GM18858 (cell line): ENCODE measurements around the gene TGFB1I1.

Experiments used
- ATAC-seq: cut with Tn5 transposase; IDR thresholded peaks from one replicate; pipeline ENCODE4 v1.9.1; 2021; ENCODE audit not compliant: unreplicated experiment

Gene TGFB1I1

DNA sequence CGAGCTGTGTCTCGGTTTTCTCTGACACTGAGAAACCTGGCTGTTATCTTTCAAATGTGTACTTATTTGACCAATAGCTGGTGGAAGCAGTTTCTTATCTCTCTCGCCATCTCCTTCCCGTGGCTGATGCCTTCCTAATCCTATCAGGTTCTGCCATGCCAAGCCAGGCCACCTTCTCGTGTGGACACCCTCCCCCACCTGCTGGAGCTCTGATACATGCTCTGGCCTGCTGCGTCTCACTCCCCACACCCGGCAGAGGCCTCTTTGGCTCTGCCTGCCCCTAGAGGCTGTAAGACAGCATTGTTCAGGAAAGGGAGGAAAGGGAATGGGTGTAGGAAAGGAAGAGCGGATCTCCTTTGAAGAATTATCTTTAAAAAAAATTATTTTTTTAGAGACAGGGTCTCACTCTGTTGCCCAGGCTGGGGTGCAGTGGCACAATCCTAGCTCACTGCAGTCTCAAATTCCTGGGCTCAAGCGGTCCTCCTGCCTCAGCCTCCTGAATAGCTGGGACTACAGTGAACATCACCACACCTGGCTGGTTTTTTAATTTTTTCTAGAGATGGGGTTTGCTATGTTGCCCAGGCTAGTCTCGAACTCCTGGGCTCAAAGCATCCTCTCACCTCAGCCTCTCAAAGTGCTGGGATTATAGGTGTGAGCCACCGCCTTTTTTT is 20.1 kb upstream of the TGFB1I1 start:
- ATAC-seq, result no peak

DNA sequence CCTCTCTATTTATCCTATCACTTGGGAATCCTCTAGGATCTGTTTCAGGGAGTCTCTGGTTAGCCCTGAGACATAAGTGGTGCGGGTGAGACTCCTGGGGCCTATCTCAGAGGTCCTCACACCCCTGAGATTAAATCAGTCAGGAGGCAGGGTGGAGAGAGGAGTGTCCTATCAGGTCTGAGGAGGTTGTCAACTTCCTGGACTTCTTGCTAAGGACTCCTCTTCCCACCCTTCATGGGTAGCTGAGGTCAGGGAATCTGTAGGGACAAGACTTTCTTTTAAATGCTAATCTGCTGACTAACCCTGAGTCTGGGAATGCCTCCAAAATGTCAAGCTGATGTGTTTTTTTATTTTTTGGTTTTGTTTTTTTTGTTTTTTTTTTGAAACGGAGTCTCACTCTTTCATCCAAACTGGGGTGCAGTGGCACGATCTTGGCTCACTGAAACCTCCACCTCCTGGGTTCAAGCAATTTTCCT is 19.3 kb upstream of the TGFB1I1 start:
- ATAC-seq, result no peak

DNA sequence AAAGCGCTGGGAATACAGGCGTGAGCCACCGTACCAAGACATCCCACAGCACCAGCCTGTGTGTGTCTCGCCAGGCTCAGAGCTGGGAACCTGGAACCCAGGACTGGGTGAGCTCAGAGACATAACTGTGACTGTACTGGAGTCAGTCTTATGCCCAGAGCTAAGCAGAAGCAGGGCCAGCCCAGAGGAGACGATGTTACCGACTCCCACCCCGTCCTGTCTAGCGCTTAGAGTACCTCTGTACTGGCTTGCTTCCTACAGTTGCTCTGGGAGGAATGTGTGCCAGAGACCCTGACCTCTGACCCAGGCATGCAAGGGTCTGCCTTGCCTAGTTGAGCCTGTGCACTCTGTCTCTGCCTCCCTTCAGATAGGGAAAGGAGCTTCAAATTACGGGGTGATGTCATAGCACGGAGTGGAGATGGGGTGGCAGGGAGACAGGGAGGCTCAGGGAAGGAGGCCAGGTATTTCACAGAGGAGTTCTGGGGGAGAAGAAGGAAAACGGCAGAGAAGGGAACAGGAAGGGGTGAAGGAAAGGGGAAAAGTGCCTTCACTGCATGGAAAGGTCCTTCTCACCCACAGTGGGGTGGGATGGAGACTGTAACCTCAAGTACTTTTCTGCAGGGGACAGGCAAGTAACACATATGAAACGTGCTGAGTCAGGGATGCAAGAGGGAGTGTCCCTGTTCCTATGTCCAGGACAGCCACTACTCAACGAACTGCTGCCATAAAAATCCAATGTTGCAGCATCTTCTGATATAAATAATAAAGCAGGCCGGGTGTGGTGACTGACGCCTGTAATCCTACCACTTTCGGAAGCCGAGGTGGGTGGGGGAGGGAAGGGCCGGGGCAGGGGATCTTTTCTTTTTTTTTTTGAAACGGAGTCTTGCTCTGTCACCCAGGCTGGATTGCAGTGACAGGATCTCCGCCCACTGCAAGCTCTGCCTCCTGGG is 18.4 kb upstream of the TGFB1I1 start:
- ATAC-seq, result no peak

DNA sequence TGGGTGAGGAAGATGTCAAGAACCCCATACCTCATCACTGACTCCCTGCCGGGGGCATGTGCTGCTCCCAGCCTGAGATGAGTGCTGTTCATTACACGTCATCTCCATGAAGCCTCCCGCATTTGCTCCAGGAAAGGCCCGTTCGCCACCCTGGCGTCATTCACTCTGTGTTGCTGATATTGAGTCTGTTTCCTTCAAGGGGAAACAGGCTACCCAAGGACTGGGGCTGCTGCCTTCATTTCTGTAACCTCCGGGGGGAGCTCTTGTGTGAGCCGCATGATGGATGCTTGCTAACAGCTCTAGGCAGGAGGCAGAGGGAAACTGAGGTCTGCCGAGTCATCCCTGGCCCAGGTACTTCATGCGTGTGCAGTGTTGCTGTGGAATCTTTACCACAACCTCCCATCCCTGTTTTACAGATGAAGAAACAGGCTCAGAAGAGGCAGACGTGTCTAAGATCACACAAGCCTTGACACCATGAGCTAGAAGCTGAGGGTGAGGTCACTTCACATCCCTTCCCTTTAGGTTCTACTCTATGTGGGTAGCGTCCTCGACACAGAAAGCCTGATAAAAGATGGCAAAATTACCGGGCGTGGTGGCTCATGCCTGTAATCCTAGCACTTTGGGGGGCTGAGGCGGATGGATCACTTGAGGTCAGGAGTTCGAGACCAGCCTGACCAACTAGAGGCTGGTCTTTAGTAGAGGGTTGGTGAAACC is 16.2 kb upstream of the TGFB1I1 start:
- ATAC-seq, result no peak

DNA sequence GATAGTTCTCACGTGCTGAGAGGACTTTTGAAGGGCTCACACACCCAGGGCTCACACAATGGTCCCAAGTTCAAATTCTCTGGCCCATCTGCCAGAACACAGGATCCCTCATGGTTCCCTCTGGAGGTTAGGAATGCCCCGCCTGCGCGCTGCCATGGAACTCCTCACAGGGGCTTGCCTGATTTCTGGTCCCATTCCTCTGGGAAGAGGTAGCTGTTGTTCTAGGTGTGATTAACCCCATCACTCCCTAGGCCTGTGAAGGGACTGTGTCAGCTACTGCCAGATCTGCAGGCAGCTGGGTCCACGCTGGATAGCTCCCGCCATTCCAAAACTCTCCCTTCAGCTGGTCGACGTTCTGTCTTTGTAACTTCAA is 15.0 kb upstream of the TGFB1I1 start:
- ATAC-seq, result no peak

DNA sequence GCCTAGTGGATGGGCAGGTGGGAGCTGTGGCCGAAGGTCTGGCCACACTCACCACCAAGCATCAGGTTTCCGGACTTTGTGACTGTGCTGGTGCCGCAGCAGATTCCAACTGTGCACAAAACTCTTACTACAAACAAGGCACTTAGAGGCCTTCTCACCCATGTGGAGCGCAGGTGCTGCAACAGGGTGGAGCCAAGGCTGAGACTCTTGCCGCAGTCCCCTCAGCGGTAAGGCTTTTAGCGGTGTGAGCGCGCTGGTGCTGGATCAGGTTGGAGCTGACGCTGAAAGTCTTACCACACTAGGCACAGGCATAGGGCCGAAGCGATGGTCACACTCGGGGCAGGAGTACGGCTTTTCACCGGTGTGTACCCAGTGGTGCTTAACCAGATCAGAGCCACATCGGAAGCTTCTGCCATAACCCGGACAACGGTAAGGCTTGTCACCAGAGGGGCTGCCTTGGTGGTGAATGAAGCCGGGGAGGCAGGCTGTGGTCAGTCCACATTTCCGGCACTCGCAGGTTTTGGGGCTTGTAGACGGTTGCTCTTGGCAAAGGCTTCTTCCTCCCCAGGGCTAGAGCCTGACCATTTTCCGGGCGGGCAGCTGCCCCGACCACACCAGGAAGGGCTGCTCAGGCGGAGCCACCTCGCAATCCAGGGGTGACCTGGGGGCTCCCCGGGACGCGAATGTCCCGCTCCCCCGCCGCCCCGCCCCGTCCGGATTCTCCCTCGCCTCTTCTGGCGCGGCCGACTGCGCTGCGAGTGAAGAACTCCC is 13.7 kb upstream of the TGFB1I1 start:
- no peak for ATAC-seq

DNA sequence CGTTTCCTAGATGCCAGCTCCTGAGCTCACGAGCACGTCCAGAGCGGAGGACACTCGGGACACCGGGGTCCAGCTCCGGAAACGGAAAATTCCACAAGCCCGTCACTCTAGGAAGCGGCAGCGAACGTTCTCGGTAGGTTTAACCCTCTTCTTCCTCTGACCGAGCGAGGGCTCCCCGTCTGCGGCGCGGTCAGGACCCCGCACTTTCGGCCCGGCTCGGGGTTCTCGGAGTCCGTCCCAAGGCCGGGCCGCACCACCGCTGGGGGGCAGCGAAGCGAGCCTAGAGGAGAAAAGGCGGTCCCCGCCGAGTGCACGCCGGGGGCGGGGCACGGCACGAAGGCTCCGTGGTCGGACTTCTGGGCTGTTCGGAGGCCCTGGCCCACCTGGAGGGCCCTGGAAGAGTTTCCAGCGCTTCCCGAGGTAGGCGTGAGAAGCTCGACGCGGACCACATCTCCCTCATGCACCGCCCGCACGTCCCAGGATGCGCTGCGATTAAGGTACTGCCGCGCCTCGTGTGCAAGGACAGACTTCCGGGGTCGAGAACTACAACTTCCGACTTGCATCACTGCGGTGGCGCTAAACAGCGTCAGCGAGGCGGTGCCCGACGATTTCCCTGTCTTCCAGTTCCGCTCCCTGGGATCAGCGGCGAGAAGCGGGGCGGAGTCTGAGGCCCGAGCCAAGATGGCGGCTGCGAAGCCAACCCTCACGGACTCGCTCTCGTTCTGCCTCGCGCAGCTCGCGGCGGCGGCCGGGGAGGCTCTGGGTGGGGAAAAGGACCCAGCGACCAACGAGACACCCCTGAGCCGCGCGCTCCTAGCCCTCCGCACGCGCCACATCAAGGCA is 12.9 kb upstream of the TGFB1I1 start, which contains the start of gene ARMC5:
Gene ARMC5 (plus strand): TSS at position 658 of the 843 bp plus-strand sequence. CDS start 24 bp downstream, at position 682.
- peak; percentile 63 for ATAC-seq

DNA sequence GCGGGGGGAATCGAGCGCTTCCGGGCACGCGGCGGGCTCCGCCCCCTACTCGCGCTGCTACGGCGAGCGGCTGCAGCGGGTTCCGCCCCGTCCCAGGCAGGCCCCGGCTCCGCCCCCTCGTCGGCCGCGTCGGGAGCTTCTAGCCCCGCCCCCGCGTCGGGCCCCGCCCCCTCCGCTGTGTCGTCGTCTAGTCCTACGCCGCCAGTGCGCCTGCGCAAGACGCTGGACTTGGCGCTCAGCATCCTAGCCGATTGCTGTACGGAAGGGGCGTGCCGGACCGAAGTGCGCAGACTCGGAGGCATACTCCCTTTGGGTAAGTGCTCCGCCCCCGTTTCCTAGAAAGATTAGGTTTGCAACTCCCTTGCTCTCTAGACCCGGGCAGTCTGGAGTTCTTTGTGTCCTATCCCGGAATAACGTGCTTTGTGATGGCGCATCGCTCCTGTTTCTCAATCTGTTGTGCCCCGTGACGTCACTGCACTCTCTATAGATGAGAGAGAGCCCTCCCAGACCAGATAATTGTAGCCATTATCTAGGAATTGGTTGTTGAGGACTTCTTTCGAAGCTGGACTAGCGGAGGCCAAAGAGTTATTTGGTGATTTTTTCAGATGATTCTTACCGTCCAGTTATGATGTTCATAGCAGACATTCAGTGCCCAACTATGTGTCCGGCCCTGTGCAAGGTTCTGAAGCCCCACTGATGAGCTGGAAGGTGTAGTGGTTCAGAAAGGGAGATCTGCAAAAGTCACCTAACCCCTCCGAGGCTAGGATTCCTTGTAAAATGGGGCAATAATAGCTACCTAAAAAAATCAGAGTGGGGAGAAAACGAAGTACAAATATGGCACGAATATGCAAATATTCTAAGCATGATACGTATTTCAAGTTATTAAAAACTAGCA is 12.0 kb upstream of the TGFB1I1 start:
- ATAC-seq, result peak; percentile 57

DNA sequence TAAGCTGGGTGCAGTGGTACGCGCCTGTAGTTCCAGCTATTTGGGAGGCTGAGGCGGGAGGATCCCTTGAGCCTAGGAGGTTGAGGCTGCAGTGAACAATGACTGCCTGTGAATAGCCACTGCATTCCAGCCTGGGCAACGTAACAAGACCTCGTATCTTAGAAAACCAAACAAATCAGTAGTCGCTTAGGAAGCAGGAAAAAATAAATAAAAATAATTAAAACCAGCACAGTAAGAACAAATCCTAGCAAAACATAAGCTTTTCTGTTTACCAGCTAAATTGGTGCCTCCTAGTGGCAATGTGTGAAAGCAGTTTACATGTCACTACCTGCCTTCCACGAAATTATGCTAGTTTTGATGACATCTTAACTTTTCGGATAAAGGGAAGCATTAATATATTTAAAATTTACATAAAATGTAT is 11.4 kb upstream of the TGFB1I1 start:
- ATAC-seq, result no peak

DNA sequence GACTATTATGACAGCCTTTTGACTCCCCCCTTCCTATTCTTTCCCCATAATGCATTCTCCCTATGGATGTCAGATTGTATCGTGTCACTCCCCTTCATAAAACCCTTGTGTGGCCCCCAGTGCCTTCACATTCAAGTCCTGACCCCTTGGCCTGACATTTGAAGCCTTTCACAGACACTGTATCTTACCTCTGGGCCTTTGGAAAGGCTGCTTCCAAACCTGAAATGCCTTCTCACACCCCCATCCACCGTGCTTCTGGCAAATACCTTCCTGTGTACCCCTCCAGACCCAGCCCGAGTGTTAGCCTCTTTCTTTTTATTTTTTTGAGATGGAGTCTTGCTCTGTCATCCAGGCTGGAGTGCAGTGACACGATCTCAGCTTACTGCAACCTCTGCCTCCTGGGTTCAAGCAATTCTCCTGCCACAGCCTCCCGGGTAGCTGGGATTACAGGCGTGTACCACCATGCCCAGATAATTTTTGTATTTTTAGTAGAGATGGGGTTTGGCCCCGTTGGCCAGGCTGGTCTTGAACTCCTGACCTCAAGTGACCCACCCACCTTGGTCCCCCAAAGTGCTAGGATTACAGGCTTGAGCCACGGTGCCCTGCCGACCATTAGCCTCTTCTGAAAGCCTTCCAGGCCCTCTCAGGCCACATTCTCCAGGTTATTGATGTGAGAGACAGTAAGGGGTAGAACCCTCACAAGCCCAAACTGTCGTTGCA is 10.6 kb upstream of the TGFB1I1 start:
- ATAC-seq, result no peak

DNA sequence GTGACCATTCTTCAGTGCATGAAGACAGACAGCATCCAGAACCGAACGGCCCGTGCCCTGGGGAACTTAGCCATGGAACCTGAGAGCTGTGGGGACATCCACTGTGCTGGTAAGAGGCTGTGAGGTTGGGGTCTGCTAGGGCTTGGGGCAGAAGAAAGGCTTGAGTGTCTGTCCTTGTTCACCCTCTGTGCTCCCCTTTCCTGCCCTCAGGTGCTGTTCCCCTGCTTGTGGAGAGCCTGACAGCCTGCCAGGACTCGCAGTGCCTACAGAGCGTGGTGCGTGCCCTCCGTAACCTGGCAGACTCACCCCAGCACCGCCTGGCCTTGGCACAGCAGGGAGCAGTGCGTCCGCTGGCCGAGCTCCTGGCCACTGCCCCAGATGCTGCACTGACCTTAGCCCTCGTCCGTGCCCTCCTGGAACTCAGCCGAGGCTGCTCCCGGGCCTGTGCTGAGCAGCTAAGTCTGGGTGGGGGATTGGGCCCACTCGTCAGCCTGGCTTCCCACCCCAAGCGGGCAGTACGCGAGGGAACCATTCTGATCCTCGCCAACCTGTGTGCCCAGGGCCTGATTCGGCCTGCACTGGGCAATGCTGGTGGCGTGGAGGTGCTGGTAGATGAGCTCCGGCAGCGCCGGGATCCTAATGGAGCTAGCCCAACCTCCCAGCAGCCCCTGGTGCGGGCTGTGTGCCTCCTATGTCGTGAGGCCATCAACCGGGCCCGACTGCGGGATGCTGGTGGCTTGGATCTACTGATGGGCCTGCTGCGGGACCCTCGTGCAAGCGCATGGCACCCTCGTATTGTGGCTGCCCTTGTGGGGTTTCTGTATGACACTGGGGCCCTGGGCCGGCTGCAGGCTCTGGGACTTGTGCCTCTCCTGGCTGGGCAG is 9.8 kb upstream of the TGFB1I1 start:
- no peak for ATAC-seq

DNA sequence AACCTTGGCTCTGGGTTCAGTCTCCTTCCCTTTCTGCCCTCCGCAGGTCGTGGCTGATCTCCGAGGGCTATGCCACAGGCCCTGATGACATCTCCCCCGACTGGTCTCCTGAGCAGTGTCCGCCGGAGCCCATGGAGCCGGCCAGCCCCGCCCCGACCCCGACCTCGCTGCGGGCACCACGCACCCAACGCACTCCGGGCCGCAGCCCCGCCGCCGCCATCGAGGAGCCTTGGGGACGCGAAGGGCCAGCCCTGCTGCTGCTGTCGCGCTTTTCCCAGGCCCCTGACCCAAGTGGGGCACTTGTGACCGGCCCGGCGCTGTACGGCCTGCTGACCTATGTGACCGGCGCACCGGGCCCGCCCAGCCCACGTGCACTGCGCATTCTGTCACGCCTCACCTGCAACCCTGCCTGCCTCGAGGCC is 7.6 kb upstream of the TGFB1I1 start:
- no peak for ATAC-seq

DNA sequence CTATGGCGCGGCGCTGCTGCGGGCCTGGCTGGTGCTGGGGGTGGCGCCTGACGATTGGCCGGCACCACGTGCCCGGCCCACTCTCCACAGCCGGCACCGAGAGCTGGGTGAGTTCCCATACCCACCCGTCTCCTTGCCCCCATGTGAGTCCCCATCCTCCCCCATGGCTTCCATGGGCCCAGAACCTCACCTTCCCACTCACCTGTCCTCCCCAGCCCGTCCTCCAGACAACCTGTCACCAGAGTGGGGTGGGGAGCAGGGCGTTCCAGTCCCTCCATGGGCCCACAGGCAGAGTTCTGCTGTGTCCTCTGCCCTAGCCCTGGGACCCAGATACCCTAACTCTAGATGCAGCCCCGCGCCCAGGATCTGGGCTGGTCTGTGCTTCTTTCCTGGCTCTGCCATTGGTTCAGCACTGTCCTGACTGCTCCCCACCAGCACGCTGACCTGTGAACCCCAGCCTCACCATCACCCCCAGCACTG is 7.1 kb upstream of the TGFB1I1 start:
- no peak for ATAC-seq

DNA sequence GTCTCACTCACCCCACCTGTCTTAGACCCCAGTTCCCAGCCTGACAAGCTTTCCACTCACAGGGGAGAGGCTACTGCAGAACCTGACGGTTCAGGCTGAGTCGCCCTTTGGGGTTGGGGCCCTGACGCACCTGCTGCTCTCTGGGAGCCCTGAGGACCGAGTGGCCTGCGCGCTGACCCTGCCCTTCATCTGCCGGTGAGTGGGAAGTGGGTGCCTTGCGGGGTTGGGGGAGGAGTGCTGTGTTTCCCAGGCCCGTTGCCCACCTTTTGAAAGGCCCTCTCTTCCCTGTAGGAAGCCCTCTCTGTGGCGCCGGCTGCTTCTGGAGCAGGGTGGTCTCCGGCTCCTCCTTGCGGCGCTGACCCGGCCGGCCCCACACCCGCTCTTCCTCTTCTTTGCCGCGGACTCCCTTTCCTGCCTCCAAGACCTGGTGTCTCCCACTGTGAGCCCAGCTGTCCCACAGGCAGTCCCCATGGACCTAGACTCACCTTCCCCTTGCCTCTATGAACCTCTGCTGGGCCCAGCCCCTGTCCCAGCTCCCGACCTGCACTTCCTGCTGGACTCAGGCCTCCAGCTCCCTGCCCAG is 6.1 kb upstream of the TGFB1I1 start:
- ATAC-seq, result no peak

DNA sequence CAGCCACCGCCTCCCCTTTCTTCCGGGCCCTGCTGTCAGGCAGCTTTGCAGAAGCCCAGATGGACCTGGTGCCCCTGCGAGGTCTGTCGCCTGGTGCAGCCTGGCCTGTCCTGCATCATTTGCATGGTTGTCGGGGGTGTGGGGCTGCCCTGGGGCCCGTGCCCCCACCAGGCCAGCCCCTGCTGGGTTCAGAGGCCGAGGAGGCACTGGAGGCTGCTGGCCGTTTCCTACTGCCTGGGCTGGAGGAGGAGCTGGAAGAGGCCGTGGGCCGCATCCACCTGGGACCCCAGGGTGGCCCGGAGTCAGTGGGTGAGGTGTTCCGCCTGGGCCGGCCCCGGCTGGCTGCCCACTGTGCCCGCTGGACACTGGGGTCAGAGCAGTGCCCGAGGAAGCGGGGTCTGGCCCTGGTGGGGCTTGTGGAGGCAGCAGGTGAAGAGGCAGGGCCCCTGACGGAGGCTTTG is 5.5 kb upstream of the TGFB1I1 start:
- ATAC-seq, result no peak

DNA sequence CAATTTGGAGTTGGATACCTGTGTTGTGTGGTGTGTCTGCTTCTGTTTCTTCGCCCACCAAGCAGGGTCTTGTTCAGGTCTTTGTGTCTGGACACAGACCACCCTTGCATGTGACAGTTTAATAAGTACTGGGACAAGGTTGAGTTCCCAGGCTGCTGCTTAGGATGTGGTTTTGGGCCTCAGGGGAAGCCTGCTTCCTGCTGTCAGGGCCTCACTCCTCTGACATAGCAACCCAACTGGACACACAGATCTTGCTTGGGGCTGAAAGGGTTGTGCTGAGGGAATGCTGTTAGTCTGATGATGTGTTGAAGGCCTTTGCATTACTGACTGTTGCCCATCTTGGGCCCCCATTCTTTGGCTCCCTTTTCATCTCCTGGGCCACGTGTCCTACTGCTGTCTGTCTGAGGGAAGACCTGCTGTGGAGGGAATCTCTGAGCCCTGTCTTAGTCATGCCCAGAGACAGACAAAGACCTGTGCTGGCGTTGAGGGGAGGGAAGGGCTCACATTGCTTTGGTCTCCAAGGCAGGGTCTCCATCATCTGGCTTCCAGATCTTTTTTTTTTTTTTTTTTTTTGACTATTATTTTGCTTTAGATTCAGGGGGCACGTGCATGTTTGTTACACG is 4.7 kb upstream of the TGFB1I1 start:
- no peak for ATAC-seq
